ENCODE data around the gene RUBCNL.

RUBCNL gene

DNA sequence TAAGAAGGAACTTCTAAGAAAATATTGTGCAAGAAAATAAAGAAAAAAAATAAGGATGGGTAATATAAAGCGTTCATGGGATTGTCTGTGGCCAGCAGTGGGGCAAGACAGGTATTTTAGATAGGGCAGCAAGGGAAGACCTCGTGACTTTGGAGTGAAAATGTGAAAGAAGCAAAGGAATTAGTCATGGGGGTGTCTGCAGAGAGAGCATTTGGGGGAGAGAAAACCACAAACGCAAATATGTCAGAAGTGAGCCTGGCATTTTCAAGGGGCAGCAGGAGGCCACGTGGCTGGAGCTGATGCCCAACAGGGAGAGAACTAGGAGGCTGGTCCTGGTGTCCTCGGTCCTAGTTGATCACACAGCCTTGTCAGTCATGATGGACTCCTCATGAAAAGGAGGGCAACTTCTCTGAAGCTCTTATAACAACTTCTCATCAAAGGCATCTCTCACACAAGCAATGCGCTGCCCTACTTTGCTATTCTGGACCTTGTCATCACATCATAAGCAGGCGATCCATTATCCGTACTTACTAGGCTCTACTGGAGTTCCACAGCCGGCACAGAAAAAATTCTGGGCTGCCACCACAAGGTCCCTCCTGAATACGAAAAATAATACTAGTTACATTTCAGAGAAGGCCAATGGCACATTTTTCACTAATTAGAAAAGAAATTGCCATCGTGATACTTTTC, 31.0 kb downstream of the RUBCNL start:
- Histone ChIP-seq H3K9me3 (ENCODE audit: control insufficient read depth, insufficient read depth, low read depth, low read length) (no peaks in the 10 kb centered on the region), H3K36me3 (ENCODE audit: control insufficient read depth in 2 of 2, insufficient read depth in 1 of 2, low read length in 2 of 2) (no peaks in the 10 kb centered on the region), H3K27ac (ENCODE audit: extremely low read depth, low read depth, low read length) (no peak overlapping the region), H3K4me1 (ENCODE audit: control insufficient read depth, insufficient read depth, low read length) (no peaks in the 10 kb centered on the region), H3K4me3 (ENCODE audit: low read depth, low read length) (no peak overlapping the region)
- TF ChIP-seq ZNF394 (tag by site-specific recombination; IDR thresholded peaks at IDR 0.05; ENCODE audit: borderline replicate concordance) (no peak), ZNF791 (tag by site-specific recombination; IDR thresholded peaks at IDR 0.05) (no peak), ZNF23 (tag by site-specific recombination; IDR thresholded peaks at IDR 0.05; ENCODE audit: borderline replicate concordance) (no peak), ZNF426 (tag by site-specific recombination; IDR thresholded peaks at IDR 0.05) (no peak), ZNF48 (tag by site-specific recombination; IDR thresholded peaks at IDR 0.05) (no peak), ZNF777 (tag by site-specific recombination; IDR thresholded peaks at IDR 0.05; ENCODE audit: borderline replicate concordance) (no peak), ZNF830 (tag by site-specific recombination; IDR thresholded peaks at IDR 0.05; ENCODE audit: low read depth) (no peak), ZNF473 (tag by site-specific recombination; IDR thresholded peaks at IDR 0.05) (no peak), ZNF621 (tag by site-specific recombination; IDR thresholded peaks at IDR 0.05) (no peak), ZNF585B (tag by site-specific recombination; IDR thresholded peaks at IDR 0.05) (no peak), SP3 (tag by site-specific recombination; IDR thresholded peaks at IDR 0.05) (no peak), ZNF184 (tag by site-specific recombination; IDR thresholded peaks at IDR 0.05) (no peak), TRIM28 (IDR thresholded peaks at IDR 0.05; ENCODE audit: borderline replicate concordance, low read length) (no peak), ZNF530 (tag by site-specific recombination; IDR thresholded peaks at IDR 0.05; ENCODE audit: low read depth) (no peak)
- TF ChIP-seq, protein P1, sequence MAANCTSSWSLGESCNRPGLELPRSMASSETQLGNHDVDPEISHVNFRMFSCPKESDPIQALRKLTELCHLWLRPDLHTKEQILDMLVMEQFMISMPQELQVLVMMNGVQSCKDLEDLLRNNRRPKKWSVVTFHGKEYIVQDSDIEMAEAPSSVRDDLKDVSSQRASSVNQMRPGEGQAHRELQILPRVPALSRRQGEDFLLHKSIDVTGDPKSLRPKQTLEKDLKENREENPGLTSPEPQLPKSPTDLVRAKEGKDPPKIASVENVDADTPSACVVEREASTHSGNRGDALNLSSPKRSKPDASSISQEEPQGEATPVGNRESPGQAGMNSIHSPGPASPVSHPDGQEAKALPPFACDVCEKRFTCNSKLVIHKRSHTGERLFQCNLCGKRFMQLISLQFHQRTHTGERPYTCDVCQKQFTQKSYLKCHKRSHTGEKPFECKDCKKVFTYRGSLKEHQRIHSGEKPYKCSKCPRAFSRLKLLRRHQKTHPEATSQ (tag by site-specific recombination; IDR thresholded peaks at IDR 0.05) = no peak
- TF ChIP-seq, protein P2, sequence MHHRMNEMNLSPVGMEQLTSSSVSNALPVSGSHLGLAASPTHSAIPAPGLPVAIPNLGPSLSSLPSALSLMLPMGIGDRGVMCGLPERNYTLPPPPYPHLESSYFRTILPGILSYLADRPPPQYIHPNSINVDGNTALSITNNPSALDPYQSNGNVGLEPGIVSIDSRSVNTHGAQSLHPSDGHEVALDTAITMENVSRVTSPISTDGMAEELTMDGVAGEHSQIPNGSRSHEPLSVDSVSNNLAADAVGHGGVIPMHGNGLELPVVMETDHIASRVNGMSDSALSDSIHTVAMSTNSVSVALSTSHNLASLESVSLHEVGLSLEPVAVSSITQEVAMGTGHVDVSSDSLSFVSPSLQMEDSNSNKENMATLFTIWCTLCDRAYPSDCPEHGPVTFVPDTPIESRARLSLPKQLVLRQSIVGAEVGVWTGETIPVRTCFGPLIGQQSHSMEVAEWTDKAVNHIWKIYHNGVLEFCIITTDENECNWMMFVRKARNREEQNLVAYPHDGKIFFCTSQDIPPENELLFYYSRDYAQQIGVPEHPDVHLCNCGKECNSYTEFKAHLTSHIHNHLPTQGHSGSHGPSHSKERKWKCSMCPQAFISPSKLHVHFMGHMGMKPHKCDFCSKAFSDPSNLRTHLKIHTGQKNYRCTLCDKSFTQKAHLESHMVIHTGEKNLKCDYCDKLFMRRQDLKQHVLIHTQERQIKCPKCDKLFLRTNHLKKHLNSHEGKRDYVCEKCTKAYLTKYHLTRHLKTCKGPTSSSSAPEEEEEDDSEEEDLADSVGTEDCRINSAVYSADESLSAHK (tag by site-specific recombination; IDR thresholded peaks at IDR 0.05) = no peak
- TF ChIP-seq, protein P3, sequence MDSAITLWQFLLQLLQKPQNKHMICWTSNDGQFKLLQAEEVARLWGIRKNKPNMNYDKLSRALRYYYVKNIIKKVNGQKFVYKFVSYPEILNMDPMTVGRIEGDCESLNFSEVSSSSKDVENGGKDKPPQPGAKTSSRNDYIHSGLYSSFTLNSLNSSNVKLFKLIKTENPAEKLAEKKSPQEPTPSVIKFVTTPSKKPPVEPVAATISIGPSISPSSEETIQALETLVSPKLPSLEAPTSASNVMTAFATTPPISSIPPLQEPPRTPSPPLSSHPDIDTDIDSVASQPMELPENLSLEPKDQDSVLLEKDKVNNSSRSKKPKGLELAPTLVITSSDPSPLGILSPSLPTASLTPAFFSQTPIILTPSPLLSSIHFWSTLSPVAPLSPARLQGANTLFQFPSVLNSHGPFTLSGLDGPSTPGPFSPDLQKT (IDR thresholded peaks at IDR 0.05; ENCODE audit: borderline replicate concordance, low read depth, low read length) = no peak
- TF ChIP-seq, protein P4, sequence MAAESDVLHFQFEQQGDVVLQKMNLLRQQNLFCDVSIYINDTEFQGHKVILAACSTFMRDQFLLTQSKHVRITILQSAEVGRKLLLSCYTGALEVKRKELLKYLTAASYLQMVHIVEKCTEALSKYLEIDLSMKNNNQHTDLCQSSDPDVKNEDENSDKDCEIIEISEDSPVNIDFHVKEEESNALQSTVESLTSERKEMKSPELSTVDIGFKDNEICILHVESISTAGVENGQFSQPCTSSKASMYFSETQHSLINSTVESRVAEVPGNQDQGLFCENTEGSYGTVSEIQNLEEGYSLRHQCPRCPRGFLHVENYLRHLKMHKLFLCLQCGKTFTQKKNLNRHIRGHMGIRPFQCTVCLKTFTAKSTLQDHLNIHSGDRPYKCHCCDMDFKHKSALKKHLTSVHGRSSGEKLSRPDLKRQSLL (tag by site-specific recombination; IDR thresholded peaks at IDR 0.05) = no peak
- ChIA-PET POLR2A (interaction anchor here (0.7 kb wide), 1 partner anchor 19 kb away, joined by 3 read pairs; no protein-coding TSS in a partner anchor), CTCF (interaction anchor here (0.6 kb wide), 1 partner anchor 538 kb away, joined by 3 read pairs; no protein-coding TSS in a partner anchor)

DNA sequence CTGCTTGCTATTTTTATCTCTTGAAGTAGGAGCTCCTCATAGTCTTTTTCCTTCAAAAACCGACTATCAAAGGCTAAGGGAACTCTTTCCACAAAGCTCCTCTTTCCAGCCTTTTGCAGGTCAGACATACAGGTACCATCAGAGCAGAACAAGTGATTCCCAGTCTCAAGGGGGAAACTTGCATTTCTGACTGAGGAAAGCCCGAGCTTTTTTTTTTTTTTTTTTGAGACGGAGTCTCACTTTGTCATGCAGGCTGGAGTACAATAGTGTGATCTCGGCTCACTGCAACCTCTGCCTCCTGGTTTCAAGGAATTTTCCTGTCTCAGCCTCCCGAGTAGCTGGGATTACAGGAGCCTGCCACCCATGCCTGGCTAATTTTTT, 32.0 kb downstream of the RUBCNL start:
- ChIA-PET CTCF (no interaction called here), POLR2A (no interaction called here)
- no peak for TF ChIP-seq ZNF501 (tag by site-specific recombination; IDR thresholded peaks at IDR 0.05)
- TF ChIP-seq SP3 (tag by site-specific recombination; IDR thresholded peaks at IDR 0.05) = no peak
- no peak for TF ChIP-seq ZNF510 (tag by site-specific recombination; IDR thresholded peaks at IDR 0.05; ENCODE audit: insufficient replicate concordance)
- no peak overlapping the region for H3K27ac ChIP-seq (ENCODE audit: extremely low read depth, low read depth, low read length)
- H3K4me3 ChIP-seq (ENCODE audit: low read depth, low read length) = no peak overlapping the region
- no peaks in the 10 kb centered on the region for H3K36me3 ChIP-seq (ENCODE audit: control insufficient read depth in 2 of 2, insufficient read depth in 1 of 2, low read length in 2 of 2)
- no peaks in the 10 kb centered on the region for H3K4me1 ChIP-seq (ENCODE audit: control insufficient read depth, insufficient read depth, low read length)
- H3K9me3 ChIP-seq (ENCODE audit: control insufficient read depth, insufficient read depth, low read depth, low read length) = no peaks in the 10 kb centered on the region

Measured in HEK293 (cell line).